ENCODE measurements around the gene LRRC7.

DNA sequence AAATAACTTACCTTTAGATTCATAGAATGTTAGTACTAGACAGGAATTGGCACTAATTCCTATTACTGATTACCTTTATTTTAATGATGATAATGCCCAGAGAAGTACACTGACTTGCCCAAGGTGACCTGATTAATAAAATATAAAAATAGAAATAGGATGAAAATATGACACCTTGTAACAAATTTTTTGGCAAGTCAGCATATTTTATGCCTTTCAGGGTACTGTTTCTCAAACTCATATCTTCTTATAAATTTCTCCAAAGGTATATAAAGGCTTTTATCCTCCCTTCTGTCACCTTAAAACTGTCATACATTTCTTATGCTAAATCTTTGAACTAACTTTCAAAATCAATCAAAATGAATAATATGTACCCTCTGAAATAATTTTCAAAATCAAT is 466.2 kb downstream of the LRRC7 start:
- TF ChIP-seq CTCF (IDR thresholded peaks at IDR 0.05): no peak
- TF ChIP-seq POLR2A (IDR thresholded peaks at IDR 0.05): no peak

Measured in esophagus squamous epithelium (tissue), 4 donors.